Astrocyte of the spinal cord (primary cell): ENCODE results near the gene ANKRD22.
A peak's percentile ranks its signal among the peaks of the same experiment; 100 is the strongest.
"Not testable (repeated sequence)": the region's sequence is repeated elsewhere in the genome, so short reads cannot be mapped to it uniquely, and the experiment has no call there.

Experiments used
- DNase-seq: peaks from one replicate; pipeline ENCODE4 v3.0.0; 2011; ENCODE audit warnings: low read depth, low spot score
- H3K4me3 ChIP-seq: 2 replicates; pipeline ENCODE4 v1.5.1; 2011; ENCODE audit warnings: low read depth, mild to moderate bottlenecking, low read length, moderate library complexity
- CTCF ChIP-seq: IDR thresholded peaks from 2 replicates; pipeline ENCODE4 v1.5.1; 2012; ENCODE audit warnings: low read depth, mild to moderate bottlenecking, low read length, inconsistent platforms
- in situ Hi-C: cut with HindIII; loops from 2 replicates; pipeline ENCODE4 v1.10.0; 2017; ENCODE audit warnings: low sequenced_read_pairs

The ANKRD22 gene

GRCh38 chr10:88883448-88883809 lies 31.8 kb upstream of the ANKRD22 start:
- H3K4me3 ChIP-seq: no peak overlapping the region
- no peak for TF ChIP-seq CTCF
- in situ Hi-C loops: no loop called here
- peak; percentile 36 for DNase-seq

- in situ Hi-C loops, H3K4me3 ChIP-seq: not testable (repeated sequence)
- DNase-seq: peak; percentile 80
Measured at GRCh38 chr10:88882646-88883447, 31.2 kb upstream of the ANKRD22 start.

GRCh38 chr10:88881922-88882645 lies 30.4 kb upstream of the ANKRD22 start:
- H3K4me3 ChIP-seq: peak overlapping the region; percentile 4
- in situ Hi-C loops: no loop called here
- no peak for TF ChIP-seq CTCF
- peak; percentile 37 for DNase-seq

- DNase-seq: no peak
- peak overlapping the region; percentile 75 for H3K4me3 ChIP-seq
- in situ Hi-C loops: no loop called here
- no peak for TF ChIP-seq CTCF
Measured at GRCh38 chr10:88881320-88881719, 29.7 kb upstream of the ANKRD22 start.

GRCh38 chr10:88880282-88881076 lies 28.8 kb upstream of the ANKRD22 start:
- TF ChIP-seq CTCF: peak; percentile 35
- peak; percentile 83 for DNase-seq
- in situ Hi-C loops: no loop called here
- peak overlapping the region; percentile 75 for H3K4me3 ChIP-seq

- in situ Hi-C loops: no loop called here
- TF ChIP-seq CTCF: no peak
- peak within 1 kb of the TSS; percentile 75 for H3K4me3 ChIP-seq
- DNase-seq: no peak
Measured at GRCh38 chr10:88879534-88880281, 28.1 kb upstream of the ANKRD22 start, which contains the start of gene STAMBPL1. STAMBPL1 (plus strand) TSS chr10:88880245; CDS start chr10:88901709, 21,464 bp downstream.
